HG03039 (cell line): ENCODE measurements around the gene MMAB.

Experiments
- ATAC-seq: cut with Tn5 transposase; IDR thresholded peaks from one replicate; pipeline ENCODE4 v1.9.1; 2021; ENCODE audit warnings: mild to moderate bottlenecking, moderate library complexity; ENCODE audit not compliant: unreplicated experiment

Gene MMAB

DNA sequence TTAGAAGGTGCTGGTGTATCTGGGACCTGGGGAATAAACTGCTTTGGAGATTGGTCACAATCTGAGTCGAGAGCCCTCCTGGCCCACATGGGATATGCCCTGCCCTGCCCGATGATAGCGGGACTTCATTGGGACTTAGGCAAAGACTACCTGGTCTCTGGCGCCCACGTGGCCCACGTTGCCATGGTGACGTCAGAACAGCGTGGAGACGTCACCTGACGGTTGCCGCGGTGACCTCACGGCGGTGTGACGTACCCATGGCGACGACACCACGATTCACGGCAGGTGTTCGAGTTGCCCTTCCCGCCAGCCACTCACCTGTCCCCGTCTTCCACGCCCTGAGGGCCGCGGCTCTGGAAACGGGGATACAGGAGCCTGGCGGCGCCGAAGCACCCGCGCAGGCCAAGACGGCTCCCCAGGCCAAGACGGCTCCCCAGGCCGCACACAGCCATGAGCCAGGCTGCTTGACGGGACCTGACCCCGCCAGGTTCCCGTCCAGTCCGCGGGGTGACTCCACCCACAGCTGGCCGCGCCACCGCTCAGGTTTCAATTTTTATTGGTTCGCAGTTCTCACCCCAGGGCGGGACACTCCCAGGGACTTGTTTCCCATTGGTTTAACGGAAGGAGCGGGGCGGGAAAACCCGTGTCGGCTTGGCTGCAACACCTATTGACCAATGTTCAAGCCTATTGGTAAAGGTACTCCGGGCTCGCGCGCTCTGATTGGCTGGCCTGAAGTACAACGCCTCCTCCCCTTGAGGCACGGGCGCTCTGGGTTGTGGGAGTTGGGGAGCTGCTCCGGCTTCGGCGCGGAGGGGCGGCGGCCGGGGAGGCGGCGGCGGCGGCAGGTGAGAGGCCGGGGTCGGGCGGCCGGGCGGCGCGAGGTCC is at the start of gene MMAB, which contains the start of gene MVK:
Gene MMAB (minus strand): TSS at position 476 of the 885 bp plus-strand sequence. CDS start 24 bp downstream, at position 452.
Gene MVK (plus strand): TSS at position 766 of the 885 bp plus-strand sequence. CDS start 1,029 bp downstream, outside the sequence.
- ATAC-seq: peak; percentile 88

DNA sequence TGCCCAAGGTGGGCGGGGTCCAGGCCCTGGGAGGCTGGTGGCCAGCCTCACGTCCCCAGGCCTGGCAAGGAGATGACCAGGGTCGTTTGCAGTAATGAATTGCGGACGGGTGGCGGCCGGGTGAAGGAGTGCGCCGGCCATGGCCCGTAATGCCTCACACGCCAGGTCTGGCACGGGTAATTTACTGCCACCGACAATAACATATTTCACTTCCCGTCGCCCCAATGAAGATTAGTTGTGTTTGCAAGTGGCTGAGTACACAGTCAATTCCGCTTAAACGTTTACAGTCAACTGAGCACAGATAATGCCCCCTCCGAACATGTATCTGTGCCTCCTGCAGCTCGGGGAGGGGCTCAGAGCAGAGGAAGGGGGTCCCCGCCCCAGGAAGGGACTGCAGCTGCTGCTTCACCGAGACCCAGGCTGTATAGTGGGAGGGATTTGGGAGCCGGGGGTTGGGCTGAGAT is 48.6 kb upstream of the MMAB start:
- ATAC-seq: no peak

DNA sequence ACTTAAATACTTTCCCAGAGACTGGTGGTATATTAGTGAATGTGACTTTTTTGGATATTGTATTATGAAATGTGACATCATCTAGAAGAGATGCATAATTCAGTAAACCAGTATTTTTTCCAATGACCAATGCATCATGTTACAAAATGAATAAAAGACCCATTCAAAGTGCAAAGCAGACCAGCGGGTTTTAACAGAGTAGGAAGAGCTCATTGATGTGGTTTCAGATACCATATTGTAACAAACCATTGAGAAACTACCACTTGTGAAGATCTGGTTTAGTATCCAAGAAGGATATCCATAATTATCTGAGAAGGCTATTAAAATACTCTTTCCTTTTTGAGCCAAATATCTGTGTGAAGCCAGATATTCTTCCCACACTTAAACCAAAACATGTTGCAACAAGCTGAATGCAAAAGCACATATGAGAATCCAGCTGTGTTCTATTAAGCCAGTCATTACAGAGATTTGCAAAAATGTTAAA is 47.9 kb upstream of the MMAB start:
- no peak for ATAC-seq

DNA sequence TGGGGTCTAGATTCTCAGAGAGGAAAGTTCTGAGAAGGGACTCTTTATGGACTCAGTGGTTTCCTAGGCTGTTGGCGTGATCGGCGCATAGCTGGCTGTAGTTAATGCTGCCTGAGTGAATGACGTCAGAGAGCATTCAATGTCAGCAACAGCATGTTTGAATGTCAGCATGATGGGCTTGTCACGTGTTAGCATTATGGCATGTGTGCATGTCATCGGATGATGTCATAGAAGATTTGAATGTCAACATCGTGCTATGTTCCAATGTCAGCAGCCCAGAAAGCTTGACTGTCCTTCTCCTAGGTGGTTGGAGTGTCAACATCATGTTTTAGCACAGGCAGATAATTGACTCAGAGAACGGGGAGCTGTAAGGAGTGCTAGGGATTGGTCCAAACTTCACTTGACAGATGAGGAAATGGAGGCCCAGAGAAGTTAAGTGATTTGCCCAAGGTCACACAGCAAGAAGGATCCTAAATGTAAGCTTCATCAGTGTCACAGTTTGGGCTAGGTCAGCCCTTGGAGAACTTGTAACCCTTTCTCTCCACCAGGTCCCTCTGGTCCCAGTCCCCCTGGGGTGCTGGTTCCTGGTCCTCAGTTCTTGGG is 45.8 kb upstream of the MMAB start:
- ATAC-seq: no peak

DNA sequence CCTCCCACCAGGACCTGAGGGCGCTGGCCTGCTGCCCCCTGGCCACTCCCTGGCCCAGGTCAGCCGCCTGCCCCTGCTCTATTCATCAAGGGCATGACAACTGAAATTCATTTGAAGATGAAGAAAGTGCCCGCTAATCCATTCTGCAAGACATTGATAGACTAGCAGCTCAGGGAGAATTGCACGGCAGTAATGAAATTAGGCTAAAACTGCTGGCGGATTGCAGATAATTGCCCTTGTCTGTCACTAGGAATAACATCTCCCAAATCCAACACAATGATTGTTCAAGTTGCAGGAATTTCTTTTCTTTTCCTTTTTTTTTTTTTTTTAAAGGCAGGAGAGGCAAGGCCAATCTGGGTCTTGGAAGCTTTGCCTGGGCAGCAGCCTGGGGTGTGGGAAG is 44.8 kb upstream of the MMAB start:
- no peak for ATAC-seq

DNA sequence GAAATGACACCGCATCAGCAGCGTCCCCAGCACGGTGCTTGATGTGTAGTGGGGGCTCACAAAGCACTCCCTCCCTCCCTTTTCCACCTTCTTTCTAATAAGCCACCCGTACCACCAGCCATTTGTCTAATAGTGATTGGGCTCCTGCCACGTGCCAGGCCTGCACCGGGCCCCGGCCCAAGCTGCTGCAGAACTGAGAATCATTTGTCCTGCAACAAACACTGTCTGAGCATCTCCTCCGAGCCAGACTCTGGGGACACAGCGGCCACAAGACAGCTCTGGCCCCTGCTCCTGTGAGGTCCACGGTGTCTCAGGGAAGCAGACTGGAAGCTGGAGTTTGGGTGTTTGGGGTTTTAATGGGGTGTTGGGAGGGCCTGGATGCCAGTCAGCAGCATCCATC is 44.2 kb upstream of the MMAB start:
- no peak for ATAC-seq

DNA sequence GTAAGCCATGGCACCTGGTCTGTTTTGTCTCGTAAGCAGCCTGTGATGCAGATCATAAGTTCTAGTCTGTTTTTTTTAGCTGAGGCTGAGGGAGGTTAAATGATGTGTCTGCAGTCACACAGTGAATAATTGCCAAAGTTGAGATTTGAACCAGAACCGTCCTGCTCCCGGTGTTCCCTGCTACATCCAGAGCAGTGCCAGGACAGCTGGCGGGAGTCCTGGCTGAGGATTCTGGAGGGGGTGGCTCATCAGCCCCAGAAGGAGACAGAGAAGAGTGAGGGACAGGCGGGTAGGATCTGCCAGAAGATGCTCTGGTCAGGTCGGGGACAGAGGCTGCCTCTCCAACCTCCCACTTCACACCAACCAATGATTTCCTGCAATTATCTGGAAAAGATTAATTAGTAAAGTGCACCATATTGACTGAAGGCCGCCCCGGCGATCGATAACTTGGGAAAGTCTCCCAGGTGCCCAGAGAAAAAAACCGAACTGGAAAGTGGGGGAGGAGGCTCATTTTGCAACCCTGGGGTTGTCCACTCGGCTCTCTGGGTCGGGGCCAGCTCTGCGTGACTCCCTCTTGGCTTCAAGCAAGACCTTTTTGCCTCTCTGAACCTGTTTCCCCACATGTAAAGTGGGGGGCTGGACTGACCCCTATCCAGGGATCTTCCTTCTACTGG is 42.4 kb upstream of the MMAB start:
- no peak for ATAC-seq

DNA sequence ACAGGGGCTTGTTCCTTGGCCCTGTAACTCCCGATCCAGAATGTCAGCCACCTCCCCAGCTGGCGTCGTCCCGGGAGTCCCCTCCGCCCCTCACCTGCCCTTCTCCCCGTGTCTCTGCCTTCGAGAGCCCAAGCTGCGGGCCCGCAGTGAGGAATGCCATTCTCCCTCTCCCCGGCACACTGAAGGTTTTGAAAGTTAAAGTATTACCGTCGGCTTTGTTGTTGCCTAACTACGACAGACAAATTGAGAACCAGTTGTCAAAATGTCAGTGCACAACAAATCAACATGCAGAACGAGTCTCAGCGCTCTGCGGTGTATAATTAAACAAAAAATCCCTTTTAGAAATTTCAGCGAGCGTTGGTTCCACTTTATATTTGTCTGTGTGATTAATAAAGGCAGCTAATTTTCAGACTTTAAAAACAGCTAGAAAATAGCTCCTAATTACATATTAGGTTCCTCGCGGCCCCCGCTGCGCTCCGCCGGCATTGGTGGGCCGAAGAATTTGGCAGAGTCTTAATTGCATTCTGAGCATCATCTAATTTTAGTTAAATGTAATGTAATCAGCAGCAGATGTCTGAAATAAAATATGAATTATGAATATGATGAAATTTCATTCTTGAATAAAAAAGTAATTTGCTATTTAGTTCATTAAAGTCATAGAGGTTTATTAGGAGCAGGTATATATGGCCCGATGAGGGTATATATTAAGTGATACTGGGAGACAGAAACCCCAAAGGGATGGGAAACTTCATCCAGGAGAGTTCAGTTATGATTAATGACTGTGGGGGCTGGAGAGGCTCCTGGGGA is 40.5 kb upstream of the MMAB start:
- no peak for ATAC-seq

DNA sequence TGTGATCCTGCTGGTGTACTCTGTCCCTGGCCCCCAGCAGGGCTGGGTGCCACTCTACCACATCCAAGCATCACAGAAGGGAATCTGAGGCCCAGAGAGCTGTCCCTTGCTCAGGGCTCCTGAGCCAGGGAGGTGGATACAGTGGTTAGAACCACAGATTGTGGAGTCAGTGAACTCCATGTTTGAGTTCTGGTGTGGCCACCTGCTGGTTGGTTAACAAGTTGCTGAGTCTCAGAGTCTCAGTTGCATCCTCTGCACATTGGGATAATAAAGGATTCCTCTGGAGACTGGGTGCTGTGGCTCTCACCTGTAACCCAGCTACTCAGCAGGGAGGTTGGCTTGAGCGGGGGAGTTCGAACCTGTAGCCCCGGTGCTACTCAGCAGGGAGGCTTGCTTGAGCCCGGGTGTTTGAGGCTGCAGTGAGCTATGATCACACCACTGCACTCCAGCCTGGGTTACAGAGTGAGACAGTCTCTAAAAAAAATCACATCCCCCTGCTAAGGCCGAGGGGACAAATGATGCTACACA is 39.7 kb upstream of the MMAB start:
- no peak for ATAC-seq

DNA sequence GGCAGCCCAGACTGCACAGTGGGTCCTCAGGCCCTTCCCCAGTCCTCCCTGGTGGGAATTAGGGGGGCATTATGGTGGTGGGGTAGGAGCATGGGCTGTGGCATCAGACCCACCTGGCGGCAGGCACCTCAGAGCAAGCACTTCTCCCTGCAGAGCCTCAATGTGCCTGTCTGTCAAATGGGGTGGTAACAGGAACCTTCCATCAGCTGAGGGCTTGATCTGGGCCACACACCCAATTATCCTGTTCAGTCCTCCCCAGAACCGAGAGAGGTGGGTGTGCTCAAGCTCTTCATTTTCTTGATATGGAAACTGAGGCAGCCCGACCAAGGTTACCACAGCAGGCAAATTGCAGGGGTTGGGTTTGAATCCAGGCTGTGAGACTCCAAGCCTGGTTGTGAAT is 38.7 kb upstream of the MMAB start:
- no peak for ATAC-seq

DNA sequence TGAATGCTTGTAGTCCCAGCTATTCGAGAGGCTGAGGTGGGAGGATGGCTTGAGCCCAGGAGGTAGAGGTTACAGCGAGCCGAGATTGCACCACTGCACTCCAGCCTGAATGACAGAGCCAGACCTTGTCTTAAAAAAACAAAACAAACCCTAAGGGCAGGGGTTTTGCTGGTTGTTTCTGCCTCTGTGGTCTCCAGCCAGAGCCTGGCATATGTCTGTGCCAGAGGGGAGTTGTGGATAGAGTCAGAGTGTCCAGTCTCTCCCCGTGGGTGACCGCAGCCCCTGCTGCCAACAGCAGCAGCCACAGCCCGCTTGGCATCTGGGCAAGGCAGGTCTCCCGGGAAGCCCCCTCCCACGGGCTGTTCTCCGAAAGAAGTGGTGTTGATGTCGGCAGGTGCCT is 37.9 kb upstream of the MMAB start:
- ATAC-seq: no peak

DNA sequence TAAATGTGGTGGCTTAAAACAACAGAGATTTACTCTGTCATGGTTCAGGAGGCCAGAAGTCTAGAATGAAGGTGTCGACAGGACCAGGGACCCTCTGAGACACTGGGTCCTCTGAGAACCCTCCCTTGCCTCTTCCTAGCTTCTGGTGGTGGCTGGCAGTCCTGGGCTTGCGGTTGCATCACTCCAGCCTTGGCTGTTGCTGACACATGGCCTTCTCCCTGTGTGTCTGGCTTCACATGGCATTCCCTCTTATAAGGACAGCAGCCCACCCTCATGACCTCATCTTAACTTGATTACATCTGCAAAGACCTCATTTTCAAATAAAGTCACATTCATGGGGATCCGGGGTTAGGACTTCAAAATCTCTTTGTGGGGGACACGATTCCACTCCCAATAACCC is 37.2 kb upstream of the MMAB start:
- no peak for ATAC-seq

DNA sequence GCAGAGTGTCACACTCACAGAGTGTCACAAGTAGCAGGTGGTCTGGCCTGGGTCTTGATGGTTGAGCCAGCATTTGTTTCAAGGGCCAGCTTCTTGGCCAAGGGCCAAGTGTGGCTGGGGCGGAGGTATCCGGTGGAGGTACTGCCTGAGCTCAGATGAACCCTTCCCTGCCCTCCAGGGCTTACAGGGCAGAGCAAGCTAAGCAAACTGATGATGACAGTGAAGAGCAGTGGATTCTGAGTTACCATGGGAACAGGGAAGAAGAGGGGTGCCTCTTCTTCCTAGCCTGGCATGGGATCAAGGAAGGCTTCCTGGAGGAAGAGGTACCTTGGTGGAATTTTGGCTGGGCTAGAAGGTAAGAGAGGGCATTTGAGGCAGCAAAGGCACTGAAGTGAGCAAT is 36.0 kb upstream of the MMAB start:
- ATAC-seq: no peak

DNA sequence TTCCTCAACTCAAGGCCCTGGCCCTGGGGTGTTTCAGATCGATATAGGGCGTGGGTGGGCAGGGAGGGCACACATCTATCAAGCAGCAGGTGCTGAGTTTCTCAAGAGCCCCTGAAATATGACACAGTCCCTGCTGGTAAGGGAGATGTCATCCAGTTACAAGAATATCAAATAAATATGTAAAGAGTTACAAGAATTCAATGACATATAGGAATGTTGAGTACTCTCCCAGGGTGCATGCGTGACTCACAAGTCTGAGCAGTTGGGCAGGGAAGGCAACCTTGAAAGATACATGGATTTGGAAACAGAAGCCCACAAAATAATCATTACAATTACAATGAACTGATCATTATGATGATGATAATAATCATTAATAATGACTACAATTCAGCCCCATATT is 35.5 kb upstream of the MMAB start:
- no peak for ATAC-seq

DNA sequence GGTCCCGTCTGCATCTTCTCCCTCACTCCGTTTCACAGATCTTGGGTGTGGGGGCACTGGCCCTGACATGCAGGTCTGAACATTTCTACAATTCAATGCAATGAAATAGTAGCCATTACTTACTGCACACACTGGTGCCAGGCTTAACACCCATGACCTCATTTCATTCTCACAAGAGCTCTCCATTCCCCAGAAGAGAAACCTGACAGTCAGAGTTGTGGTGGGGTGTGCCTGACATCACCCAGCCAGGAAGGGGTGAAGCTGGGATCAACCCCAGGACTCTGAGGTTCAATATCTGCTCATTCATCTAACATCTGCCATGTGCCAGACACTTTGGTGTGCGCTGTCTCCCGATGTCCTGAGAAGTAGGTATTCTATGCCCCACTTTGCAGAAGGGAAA is 35.0 kb upstream of the MMAB start:
- ATAC-seq: no peak

DNA sequence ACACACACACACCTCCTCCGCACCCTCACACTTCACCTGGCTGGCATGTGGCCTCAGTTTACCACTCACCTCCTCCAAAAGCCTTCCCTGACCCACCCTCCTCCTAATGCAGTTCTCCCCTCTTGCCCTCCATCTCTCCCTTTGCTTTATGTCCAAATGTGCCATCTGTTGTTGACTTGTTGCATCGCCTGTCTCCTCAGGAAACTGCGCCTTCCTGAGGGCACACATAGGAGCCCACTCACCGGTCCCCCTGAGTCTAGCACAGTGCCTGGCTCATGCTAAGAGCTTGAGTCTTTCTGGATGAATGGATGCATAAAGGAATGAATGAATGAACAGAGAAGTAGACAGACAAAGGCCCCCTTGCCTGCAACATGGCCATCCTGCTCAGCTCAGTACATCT is 34.3 kb upstream of the MMAB start:
- ATAC-seq: no peak

DNA sequence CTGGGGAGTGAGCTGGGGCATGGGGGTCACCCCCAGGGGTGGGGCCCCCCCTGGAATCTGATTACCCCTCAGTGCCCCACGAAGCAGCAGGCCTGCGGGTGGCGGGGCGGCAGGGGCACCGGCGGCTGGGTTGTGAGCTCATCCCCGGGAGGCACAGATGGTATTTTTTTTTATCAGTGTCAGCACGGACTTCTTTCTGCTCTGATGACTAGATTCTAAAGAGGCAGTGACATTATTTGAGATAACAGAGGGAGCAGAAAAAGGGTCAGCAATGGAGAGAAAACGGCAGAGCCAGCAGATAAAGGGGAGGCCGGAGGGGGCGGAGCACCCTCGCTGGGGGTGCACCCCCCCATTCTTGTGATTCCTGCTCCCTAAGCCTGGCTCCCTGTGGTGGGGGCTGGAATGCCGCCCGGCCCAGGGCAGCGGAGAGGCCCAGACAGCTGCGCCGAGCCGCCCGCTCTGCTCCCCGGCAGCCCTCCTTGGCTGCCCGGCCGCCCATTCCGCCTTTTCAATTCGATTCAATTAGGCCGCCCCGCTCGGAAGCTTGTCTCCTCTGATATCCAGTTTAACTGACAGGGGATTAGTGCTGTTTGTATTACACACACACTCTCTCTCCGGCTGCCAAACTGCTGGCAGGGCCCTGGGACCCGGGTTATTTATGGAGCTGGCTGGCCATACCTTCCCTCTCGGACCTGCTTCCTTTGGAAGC is 33.2 kb upstream of the MMAB start:
- no peak for ATAC-seq

DNA sequence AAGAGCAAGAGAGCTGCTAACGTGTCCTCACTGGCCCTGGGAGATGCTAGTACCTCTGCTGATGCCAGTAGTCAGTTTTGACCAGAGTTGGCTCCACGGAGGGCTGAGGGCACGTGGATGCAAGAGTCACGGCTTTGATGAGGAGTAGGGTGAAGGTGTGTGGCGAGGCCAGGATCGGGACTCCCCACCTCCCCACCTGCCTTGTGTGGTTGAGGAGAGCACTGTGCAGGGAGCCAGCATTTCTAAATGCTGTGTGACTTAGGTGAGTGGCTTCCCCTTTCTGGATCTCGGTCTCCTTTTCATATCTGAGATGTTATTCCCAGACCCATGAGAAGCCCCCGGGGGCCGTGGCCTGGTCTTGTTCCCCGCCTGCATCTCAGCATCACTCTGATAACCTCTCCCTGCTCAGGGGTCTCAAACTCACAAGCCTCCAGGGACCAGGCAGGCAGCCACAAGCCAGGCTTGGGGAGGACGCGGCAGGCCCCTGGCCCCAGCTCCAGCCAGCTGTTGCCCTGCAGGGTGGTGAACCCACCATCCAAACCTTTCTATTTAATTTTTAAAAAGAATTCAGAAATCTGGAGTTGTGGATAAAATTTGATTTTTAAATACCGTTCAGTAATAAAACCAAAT is 32.4 kb upstream of the MMAB start:
- no peak for ATAC-seq

DNA sequence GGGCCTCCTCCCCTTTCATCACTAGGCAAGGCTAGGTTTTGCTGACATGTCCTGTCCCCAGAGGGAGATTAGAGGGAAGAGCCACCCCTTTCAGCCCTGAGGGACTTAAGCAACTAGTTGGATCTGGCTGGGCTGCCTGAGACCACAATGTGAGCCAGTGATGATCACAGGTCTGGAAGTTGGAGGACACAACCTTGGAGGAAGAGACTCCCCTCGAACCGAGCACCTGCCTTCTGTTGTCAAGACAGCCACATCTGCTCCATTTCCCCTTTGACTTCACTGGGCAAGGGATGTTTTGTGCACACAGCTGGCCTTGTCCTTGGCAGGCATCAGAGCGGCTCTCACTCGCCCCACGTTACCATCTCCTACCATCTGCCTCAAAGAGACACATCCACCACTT is 31.7 kb upstream of the MMAB start:
- no peak for ATAC-seq
